SIG-M5 (cell line): ENCODE data around the gene THEM4.
"Not testable (repeated sequence)": the region's sequence is repeated elsewhere in the genome, so short reads cannot be mapped to it uniquely, and the experiment has no call there.

ENCODE experiments used
- DNase-seq: peaks from one replicate; lab custom pipeline; 2025; lab: John Stamatoyannopoulos, UW

Gene THEM4

GRCh38 chr1:151934048-151934493 is 24.8 kb upstream of the THEM4 start:
- no peak for DNase-seq

GRCh38 chr1:151924691-151925587 is 15.6 kb upstream of the THEM4 start:
- no peak for DNase-seq

- no peak for DNase-seq
Measured at GRCh38 chr1:151923422-151923821, 14.1 kb upstream of the THEM4 start.

GRCh38 chr1:151920149-151920548 is 10.8 kb upstream of the THEM4 start:
- DNase-seq: no peak

GRCh38 chr1:151918819-151919610 is 9.7 kb upstream of the THEM4 start:
- DNase-seq: no peak

- no peak for DNase-seq
Measured at GRCh38 chr1:151918156-151918555, 8.8 kb upstream of the THEM4 start.

GRCh38 chr1:151916726-151917370 is 7.5 kb upstream of the THEM4 start:
- DNase-seq: no peak

- DNase-seq: no peak
Measured at GRCh38 chr1:151915061-151915686, 5.9 kb upstream of the THEM4 start.

- no peak for DNase-seq
Measured at GRCh38 chr1:151914076-151914475, 4.8 kb upstream of the THEM4 start.

GRCh38 chr1:151912973-151913372 is 3.7 kb upstream of the THEM4 start:
- no peak for DNase-seq

GRCh38 chr1:151908228-151908691 is 1.1 kb downstream of the THEM4 start:
- DNase-seq: no peak

GRCh38 chr1:151907363-151908139 is 1.8 kb downstream of the THEM4 start:
- no peak for DNase-seq

GRCh38 chr1:151906324-151906645 is 3.0 kb downstream of the THEM4 start:
- not testable (repeated sequence) for DNase-seq

GRCh38 chr1:151905443-151906323 is 3.6 kb downstream of the THEM4 start:
- DNase-seq: not testable (repeated sequence)

GRCh38 chr1:151905070-151905442 is 4.3 kb downstream of the THEM4 start:
- no peak for DNase-seq

- no peak for DNase-seq
Measured at GRCh38 chr1:151902858-151903257, 6.5 kb downstream of the THEM4 start.

GRCh38 chr1:151900804-151901203 is 8.5 kb downstream of the THEM4 start:
- DNase-seq: not testable (repeated sequence)

- DNase-seq: no peak
Measured at GRCh38 chr1:151898519-151898991, 10.8 kb downstream of the THEM4 start.

- no peak for DNase-seq
Measured at GRCh38 chr1:151897991-151898431, 11.3 kb downstream of the THEM4 start.
